Right ventricle myocardium inferior (tissue), 1 donor: Measurements from ENCODE around the gene RELN. TPM values are rescaled to one million over a fixed set of nuclear protein-coding genes. Genes with fewer than 3 reads are reported as not detected.

ENCODE experiments used
- ATAC-seq: fragments of 200-7000 bp; cut with Tn5 transposase; one replicate; pipeline ENCODE4 v1.9.1; 2020; ENCODE audit warnings: mild to moderate bottlenecking, moderate library complexity
- DNase-seq: peaks from one replicate; pipeline ENCODE4 v3.0.0; 2021; ENCODE audit errors: missing footprints
- intact Hi-C: fragments of 100-400 bp; cut with DNase I; formaldehyde crosslinking; loops from one replicate; pipeline ENCODE4 v1.11.0; 2022
- total RNA-seq: library from RNA; stranded (reverse); fragmentation: NEBNext Ultra II Directional; extraction: Animal tissue kit (Norgen Biotek cat#: 25700); gene quantifications from one replicate; pipeline ENCODE4 v1.2.1, GENCODE V29; 2021
- donor health status: DM: no; HTN: yes; CAD: no; lungs with severe emphysema.

RELN gene
- total RNA-seq, 1 donor from 2014 or later, result 0.62 TPM

DNA sequence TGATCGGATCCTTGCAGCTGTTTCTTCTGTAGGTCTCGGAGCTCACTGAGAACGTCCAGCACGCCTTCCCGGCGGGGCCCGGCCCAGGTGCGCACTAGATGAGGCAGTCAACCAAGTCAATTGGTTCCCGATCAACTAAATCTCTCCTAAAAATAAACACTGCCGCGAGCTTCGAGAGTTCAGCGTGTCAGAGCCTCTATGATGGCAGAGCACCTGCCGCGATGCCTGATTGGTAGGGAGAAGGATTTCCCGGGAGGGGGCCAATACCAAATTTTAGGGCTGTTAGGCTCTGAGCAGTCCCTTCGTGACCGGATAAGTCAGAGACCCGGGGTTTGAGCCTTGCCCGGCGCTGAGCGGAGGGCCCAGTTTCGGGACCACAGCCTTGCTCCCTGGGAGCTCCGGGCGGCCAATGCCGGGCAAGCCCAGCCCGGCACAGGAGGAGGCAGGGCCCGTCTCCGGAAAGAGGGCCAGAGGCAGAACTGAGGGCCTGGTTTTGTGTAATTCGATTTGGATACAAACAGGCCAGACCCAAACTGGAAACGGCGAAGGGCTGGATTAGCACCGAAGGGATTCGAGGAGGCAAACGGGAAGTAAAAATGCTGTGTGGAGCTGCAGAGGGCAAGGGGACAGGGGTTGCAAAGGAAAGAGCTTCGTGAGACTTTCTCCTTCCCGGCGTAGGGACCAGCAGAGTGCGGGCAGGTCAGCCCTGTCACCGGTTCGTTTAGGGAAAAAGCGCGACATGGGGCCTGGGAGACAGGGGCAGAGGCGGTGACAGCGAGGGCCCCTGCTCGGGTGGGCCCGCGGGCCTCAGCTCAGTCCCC, 544.0 kb downstream of the RELN start:
- ATAC-seq (no peak), DNase-seq (no peak)
- intact Hi-C loops, result no loop called here

DNA sequence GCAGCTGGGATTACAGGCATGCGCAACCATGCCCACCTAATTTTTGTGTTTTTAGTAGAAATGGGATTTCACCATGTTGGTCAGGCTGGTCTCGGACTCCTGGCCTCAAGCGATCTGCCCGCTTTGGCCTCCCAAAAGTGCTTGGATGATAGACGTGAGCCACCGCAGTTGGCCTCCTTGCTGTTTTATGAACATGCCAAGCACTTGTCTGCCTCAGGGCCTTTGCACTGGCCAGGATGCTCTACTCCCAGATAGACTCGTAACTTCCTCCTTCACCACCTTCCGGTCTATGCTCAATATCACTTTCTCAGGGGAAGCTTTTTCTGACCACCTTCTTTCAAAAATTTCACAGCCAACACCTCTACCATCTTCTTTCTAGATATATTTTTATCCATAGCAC, 549.8 kb downstream of the RELN start:
- intact Hi-C loops, result no loop called here
- no peak for ATAC-seq
- no peak for DNase-seq

DNA sequence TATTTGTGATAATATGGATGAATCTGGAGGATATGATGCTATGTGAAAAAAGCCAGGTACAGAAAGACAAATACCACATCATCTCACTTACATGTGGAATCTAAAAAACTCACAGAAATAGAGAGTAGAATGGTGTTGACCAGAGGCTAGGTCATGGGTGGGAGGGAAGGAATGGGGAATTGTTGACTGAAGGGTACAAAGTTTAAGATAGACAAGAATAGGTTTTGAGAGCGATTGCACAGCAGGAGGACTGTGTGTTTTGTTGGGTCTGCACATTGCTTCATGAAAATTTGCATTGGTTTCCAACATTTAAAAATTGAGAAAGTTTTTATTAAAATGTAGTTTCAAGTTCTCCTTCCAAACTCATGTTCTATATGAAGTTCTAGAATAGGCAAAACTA, 551.8 kb downstream of the RELN start:
- DNase-seq (no peak), ATAC-seq (no peak)
- intact Hi-C loops, result no loop called here

DNA sequence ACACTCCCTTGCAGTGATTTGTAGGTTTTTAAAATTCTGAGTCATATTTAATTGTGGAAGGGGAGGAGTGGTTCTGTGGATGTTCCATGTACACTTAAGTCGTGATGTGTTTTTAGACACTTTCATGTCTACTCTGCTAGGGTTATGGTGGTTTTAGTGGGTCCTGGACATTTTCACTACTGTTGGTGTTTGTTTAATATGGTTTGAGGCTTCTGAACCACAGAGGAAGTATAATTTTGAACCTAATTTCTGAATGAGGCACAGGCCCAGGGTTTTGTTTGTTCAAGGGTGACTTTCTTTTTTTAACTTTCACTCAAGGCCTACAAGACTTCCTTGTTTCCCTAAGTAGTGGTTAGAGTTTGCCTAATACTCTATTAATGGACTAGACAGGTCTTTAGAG, 556.7 kb downstream of the RELN start:
- intact Hi-C loops, result no loop called here
- ATAC-seq (no peak), DNase-seq (no peak)

DNA sequence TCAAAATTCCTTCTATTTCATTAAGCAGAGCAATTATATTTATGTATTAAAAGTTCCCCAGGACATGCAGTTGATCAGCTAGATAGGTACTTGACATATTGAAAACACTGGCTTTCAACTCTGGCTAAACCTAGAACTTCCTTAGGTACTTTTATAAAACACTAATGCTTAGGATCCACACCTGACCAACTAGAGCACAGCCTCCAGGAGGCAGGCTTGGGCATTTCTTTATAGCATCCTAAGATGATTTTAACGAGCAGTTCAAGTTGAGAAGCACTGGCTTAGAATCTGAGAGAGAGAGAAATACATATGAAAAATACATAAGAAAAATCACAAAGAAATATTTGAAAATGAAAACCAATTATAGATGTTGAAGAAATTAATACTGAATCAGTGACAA, 564.3 kb downstream of the RELN start:
- intact Hi-C loops, result no loop called here
- no peak for ATAC-seq
- DNase-seq, result no peak

DNA sequence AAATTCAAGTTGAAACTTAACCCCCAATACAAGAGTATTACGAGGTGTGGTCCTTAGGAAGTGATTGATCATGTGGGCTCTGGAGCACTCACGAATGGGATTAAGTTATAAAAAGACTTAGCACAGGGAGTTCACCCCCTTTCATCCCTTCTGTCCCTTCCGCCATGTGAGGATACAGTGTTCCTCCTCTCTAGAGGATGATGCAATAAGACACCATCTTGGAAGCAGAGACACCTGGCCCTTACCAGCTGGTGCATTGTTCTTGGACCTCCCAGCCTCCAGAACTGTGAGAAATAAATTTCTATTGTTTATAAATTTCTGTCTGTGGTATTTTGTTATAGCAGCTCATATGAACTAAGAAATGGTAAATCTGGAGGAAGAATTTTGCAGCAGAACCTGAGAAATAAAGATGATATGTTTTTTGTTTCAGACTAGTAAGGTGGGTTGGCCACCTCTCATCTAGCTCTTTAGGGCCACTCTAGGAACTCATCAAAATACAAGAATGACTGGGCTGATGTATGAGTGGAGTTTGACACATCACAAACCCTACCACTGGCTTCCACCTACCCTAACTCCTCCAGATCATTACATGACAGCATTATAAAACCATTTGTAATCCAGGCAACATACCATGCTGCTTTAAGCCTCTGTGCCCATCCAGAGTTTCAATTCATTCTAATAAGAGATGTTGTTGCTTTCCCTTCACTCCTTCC, 565.8 kb downstream of the RELN start:
- intact Hi-C loops, result no loop called here
- ATAC-seq (no peak), DNase-seq (no peak)

Other genes starting within 250 kb of the RELN start
- gene ORC5, start 218.4 kb upstream of the RELN start, total RNA-seq, result 7.1 TPM